ENCODE results near the gene DNAJC5.
"Not testable (repeated sequence)": the region's sequence is repeated elsewhere in the genome, so short reads cannot be mapped to it uniquely, and the experiment has no call there.

The DNAJC5 gene

DNA sequence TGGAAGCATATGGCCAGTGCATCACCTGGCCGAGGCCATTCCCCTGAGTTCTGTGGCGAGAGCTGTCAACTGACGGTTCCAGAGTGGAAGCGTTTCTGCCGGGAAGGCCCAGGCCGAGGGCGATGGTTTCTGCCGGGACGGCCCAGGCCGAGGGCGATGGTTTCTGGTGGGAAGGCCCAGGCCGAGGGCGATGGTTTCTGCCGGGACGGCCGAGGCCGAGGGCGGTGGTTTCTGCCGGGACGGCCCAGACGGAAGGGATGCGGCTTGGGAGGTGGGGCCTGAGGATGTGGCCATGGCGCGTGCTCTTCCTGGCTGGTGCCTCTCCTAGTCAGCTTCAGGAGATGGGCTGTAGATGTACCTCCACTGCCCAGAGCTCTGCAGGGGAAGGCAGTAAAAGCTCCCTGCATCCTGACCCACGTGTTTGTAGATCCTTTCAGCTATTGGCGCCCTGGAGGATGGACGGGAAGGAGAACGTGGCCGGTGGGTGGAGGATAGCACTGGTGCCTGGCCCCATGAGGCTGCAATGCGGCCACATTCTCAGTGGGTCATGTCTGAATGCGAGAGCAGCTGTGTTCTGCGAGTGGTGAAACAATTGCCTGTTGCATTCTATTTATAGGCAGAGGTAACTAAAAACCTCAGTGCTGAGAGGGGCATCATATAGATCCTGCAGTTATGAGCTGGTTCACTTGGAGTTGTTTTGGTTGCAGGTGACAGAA, 17.0 kb upstream of the DNAJC5 start:
- Histone ChIP-seq H3K79me2 (ENCODE audit: insufficient read depth, low read length) (peaks cover 14% of the 10 kb centered on the region; the same call in 1 of the 2 replicates), H4K20me1 (ENCODE audit: insufficient read depth, low read length, poor library complexity, severe bottlenecking) (no peaks in the 10 kb centered on the region)
- no peak for TF ChIP-seq EZH2phosphoT487 (IDR thresholded peaks at IDR 0.05; ENCODE audit: borderline replicate concordance)
- TF ChIP-seq, protein P1, sequence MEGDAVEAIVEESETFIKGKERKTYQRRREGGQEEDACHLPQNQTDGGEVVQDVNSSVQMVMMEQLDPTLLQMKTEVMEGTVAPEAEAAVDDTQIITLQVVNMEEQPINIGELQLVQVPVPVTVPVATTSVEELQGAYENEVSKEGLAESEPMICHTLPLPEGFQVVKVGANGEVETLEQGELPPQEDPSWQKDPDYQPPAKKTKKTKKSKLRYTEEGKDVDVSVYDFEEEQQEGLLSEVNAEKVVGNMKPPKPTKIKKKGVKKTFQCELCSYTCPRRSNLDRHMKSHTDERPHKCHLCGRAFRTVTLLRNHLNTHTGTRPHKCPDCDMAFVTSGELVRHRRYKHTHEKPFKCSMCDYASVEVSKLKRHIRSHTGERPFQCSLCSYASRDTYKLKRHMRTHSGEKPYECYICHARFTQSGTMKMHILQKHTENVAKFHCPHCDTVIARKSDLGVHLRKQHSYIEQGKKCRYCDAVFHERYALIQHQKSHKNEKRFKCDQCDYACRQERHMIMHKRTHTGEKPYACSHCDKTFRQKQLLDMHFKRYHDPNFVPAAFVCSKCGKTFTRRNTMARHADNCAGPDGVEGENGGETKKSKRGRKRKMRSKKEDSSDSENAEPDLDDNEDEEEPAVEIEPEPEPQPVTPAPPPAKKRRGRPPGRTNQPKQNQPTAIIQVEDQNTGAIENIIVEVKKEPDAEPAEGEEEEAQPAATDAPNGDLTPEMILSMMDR (conservative IDR thresholded peaks at IDR 0.05; ENCODE audit: low read length): no peak

DNA sequence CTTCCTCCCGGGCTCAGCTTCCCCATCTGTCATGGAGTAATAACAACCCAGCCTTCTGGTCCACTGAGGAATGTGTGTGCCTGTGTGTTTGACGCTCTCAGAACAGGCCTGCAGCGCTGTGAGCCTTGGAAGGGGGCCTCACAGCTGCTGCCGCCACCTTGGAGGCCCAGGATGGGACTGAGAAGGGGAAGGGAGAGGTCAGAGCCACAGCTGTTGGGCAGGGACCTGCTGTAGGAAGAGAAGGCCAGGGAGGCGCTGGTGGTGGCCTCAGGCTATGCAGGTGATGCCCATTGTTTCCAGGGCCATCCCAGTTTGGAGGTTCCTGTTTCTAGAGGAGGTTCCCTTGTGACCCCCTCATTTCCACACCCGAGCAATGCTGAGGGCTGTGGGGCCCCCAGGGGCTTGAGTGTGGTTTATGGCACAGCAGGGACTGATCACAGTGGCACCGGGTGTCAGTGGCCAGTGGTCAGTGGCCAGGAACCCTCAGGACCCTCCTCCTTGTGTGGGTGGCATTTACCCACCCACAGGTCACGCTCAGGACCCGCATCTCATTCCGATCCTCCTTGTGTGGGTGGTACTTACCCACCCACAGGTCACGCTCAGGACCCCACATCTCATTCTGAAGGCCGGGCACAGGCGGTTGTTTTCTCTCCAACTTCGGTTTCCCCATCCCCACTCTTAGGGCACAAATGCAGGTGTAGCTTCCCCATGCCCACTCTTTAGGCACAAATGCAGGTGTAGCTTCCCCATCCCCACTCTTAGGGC, 15.8 kb upstream of the DNAJC5 start:
- H3K36me3 ChIP-seq (ENCODE audit: insufficient read depth, low read length): peaks cover 38% of the 10 kb centered on the region; the same call in 1 of the 2 replicates
- H3K79me2 ChIP-seq (ENCODE audit: insufficient read depth, low read length): peaks cover 14% of the 10 kb centered on the region; the same call in 1 of the 2 replicates
- H3K9me2 ChIP-seq (replicated peaks; ENCODE audit: low read depth, low read length): no peaks in the 10 kb centered on the region
- no peak for TF ChIP-seq EZH2phosphoT487 (IDR thresholded peaks at IDR 0.05; ENCODE audit: borderline replicate concordance)
- TF ChIP-seq, protein P1 (conservative IDR thresholded peaks at IDR 0.05; ENCODE audit: low read length): no peak
- no peak overlapping the region for H2AFZ ChIP-seq (ENCODE audit: low read length)
- H3K4me3 ChIP-seq (ENCODE audit: low read length, poor library complexity, severe bottlenecking): no peak overlapping the region
- H3F3A ChIP-seq (ENCODE audit: low read depth): no peaks in the 10 kb centered on the region
- no peaks in the 10 kb centered on the region for H3K27me3 ChIP-seq (ENCODE audit: insufficient read depth, low read length, poor library complexity, severe bottlenecking)
- no peaks in the 10 kb centered on the region for H4K20me1 ChIP-seq (ENCODE audit: insufficient read depth, low read length, poor library complexity, severe bottlenecking)
- no peak overlapping the region for H3K9ac ChIP-seq (ENCODE audit: low read depth, low read length, poor library complexity, severe bottlenecking)
- H3K4me1 ChIP-seq (ENCODE audit: insufficient read depth, low read length, poor library complexity, severe bottlenecking): no peaks in the 10 kb centered on the region
- no peak overlapping the region for H3K4me2 ChIP-seq (ENCODE audit: low read depth, low read length, poor library complexity, severe bottlenecking)
- no peaks in the 10 kb centered on the region for H3K9me3 ChIP-seq (ENCODE audit: insufficient read depth, low read depth, low read length)

More for the DNA sequence above, 17.0 kb upstream of the DNAJC5 start:
- Histone ChIP-seq H3K27me3 (ENCODE audit: insufficient read depth, low read length, poor library complexity, severe bottlenecking) (no peaks in the 10 kb centered on the region), H2AFZ (ENCODE audit: low read length) (no peak overlapping the region), H3K4me2 (ENCODE audit: low read depth, low read length, poor library complexity, severe bottlenecking) (no peak overlapping the region), H3K9ac (ENCODE audit: low read depth, low read length, poor library complexity, severe bottlenecking) (no peak overlapping the region), H3F3A (ENCODE audit: low read depth) (no peaks in the 10 kb centered on the region), H3K4me3 (ENCODE audit: low read length, poor library complexity, severe bottlenecking) (no peak overlapping the region), H3K4me1 (ENCODE audit: insufficient read depth, low read length, poor library complexity, severe bottlenecking) (peaks cover 5% of the 10 kb centered on the region), H3K9me2 (replicated peaks; ENCODE audit: low read depth, low read length) (no peaks in the 10 kb centered on the region), H3K36me3 (ENCODE audit: insufficient read depth, low read length) (peaks cover 30% of the 10 kb centered on the region; the same call in 1 of the 2 replicates), H3K9me3 (ENCODE audit: insufficient read depth, low read depth, low read length) (no peaks in the 10 kb centered on the region)

DNA sequence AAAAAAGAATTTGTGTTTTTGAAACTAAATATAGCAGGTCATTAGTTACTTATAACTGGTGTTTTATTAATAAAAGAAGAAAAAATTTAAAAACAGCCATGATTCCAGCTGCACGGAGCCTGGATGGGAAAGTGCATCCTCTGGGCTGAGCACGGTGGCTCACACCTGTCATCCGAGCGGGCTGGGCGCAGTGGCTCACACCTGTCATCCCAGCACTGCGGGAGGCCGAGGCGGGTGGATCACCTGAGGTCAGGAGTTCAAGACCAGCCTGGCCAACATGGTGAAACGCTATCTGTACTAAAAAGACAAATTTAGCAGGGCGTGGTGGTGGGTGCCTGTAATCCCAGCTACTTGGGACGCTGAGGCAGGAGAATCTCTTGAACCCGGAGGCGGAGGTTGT, 14.0 kb upstream of the DNAJC5 start:
- H3K4me2 ChIP-seq (ENCODE audit: low read depth, low read length, poor library complexity, severe bottlenecking); H4K20me1 ChIP-seq (ENCODE audit: insufficient read depth, low read length, poor library complexity, severe bottlenecking); H3F3A ChIP-seq (ENCODE audit: low read depth); H2AFZ ChIP-seq (ENCODE audit: low read length); H3K9me3 ChIP-seq (ENCODE audit: insufficient read depth, low read depth, low read length); H3K4me1 ChIP-seq (ENCODE audit: insufficient read depth, low read length, poor library complexity, severe bottlenecking); H3K4me3 ChIP-seq (ENCODE audit: low read length, poor library complexity, severe bottlenecking); H3K27me3 ChIP-seq (ENCODE audit: insufficient read depth, low read length, poor library complexity, severe bottlenecking); H3K9me2 ChIP-seq (replicated peaks; ENCODE audit: low read depth, low read length); H3K9ac ChIP-seq (ENCODE audit: low read depth, low read length, poor library complexity, severe bottlenecking): not testable (repeated sequence)
- Histone ChIP-seq H3K79me2 (ENCODE audit: insufficient read depth, low read length) (peaks cover 14% of the 10 kb centered on the region; the same call in 1 of the 2 replicates), H3K36me3 (ENCODE audit: insufficient read depth, low read length) (peaks cover 28% of the 10 kb centered on the region; the same call in 1 of the 2 replicates)
